Mammary epithelial cell (primary cell): Measurements from ENCODE around the gene MTTP.

Experiments
- CTCF ChIP-seq, 2 donors: IDR thresholded peaks in 1 of 2; conservative IDR thresholded peaks in 1 of 2; 2 replicates each; pipeline ENCODE4 v1.5.1; 2011 to 2012; ENCODE audit warnings: inconsistent platforms in 2 of 2, low read length in 2 of 2, mild to moderate bottlenecking in 2 of 2, control low read depth in 1 of 2, low read depth in 1 of 2; ENCODE audit not compliant: insufficient read depth in 1 of 2; ENCODE audit errors: extremely low read depth in 1 of 2
- EZH2 ChIP-seq: IDR thresholded peaks from 2 replicates; pipeline ENCODE4 v1.6.1; 2012; ENCODE audit warnings: low read length, inconsistent platforms, borderline replicate concordance

DNA sequence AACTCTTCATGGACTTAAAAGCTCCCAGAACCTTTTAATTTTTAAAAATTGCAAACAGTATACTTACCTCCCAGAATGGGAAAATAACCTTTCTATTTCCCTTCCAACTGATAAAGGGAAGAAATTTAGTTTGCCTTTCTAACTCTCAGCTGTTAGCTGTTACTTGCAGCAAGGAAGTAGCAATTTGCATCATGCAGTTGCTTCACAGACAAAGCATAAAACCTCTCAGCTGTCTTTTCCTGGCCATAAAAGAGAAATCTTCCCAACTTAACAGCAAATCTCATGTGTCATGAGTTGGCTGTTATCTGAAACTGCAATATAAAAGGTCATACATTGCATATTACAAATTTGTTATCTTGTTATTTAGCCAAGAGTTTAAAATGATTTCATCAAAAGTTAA, 45.4 kb upstream of the MTTP start:
- no peak for TF ChIP-seq CTCF (conservative IDR thresholded peaks at IDR 0.05 in 1 of 2, IDR thresholded peaks at IDR 0.05 in 1 of 2; ENCODE audit: extremely low read depth in 1 of 2, insufficient read depth in 1 of 2, low read depth in 1 of 2, low read length in 2 of 2)
- TF ChIP-seq EZH2, result no peak
